ENCODE measurements around the gene IL15RA.

GRCh38 chr10:5963591-5963990, 13.8 kb downstream of the IL15RA start:
- TF ChIP-seq CTCF (IDR thresholded peaks at IDR 0.05) (no peak), POLR2A (IDR thresholded peaks at IDR 0.05) (no peak)

All from adrenal gland (tissue), 5 donors.